ENCODE data around the gene SMYD3. TPM values are rescaled to one million over a fixed set of nuclear protein-coding genes. Genes with fewer than 3 reads are reported as not detected.

The SMYD3 gene
- total RNA-seq, 4 donors from 2014 or later: 10.5 to 36.4 (median 22.5) TPM

GRCh38 chr1:245804696-245805095, 702.4 kb downstream of the SMYD3 start:
- no peak for DNase-seq

GRCh38 chr1:245803666-245804037, 703.4 kb downstream of the SMYD3 start:
- Histone ChIP-seq H3K4me1 (no peaks in the 10 kb centered on the region), H3K27me3 (no peaks in the 10 kb centered on the region), H3K36me3 (no peaks in the 10 kb centered on the region), H3K27ac (no peak overlapping the region), H3K9me3 (no peaks in the 10 kb centered on the region), H3K4me3 (no peak overlapping the region)
- TF ChIP-seq POLR2A (IDR thresholded peaks at IDR 0.05) (no peak), CTCF (IDR thresholded peaks at IDR 0.05) (no peak)
- intact Hi-C loops (cut with DNase I; ENCODE audit: low total_unique reads): no loop called here
- no peak for DNase-seq

More at GRCh38 chr1:245804696-245805095, 702.4 kb downstream of the SMYD3 start:
- H3K9me3 ChIP-seq: no peaks in the 10 kb centered on the region
- no peak overlapping the region for H3K4me3 ChIP-seq
- intact Hi-C loops (cut with DNase I; ENCODE audit: low total_unique reads): no loop called here
- no peaks in the 10 kb centered on the region for H3K36me3 ChIP-seq
- no peak for TF ChIP-seq CTCF (IDR thresholded peaks at IDR 0.05)
- H3K4me1 ChIP-seq: no peaks in the 10 kb centered on the region
- no peaks in the 10 kb centered on the region for H3K27me3 ChIP-seq
- no peak overlapping the region for H3K27ac ChIP-seq

GRCh38 chr1:245802941-245803665, 704.0 kb downstream of the SMYD3 start:
- no peaks in the 10 kb centered on the region for H3K36me3 ChIP-seq
- no peaks in the 10 kb centered on the region for H3K27me3 ChIP-seq
- intact Hi-C loops (cut with DNase I; ENCODE audit: low total_unique reads): no loop called here
- no peak overlapping the region for H3K27ac ChIP-seq
- TF ChIP-seq CTCF (IDR thresholded peaks at IDR 0.05) (no peak), POLR2A (IDR thresholded peaks at IDR 0.05) (no peak)
- H3K4me3 ChIP-seq: no peak overlapping the region
- DNase-seq: no peak
- H3K4me1 ChIP-seq: no peaks in the 10 kb centered on the region
- H3K9me3 ChIP-seq: no peaks in the 10 kb centered on the region

- Histone ChIP-seq H3K36me3 (no peaks in the 10 kb centered on the region), H3K27me3 (no peaks in the 10 kb centered on the region), H3K9me3 (no peaks in the 10 kb centered on the region), H3K27ac (no peak overlapping the region), H3K4me3 (no peak overlapping the region), H3K4me1 (no peaks in the 10 kb centered on the region)
- TF ChIP-seq CTCF (IDR thresholded peaks at IDR 0.05) (no peak), POLR2A (IDR thresholded peaks at IDR 0.05) (no peak)
- DNase-seq: no peak
- intact Hi-C loops (cut with DNase I; ENCODE audit: low total_unique reads): no loop called here
Measured at GRCh38 chr1:245800901-245801605, 706.0 kb downstream of the SMYD3 start.

- TF ChIP-seq POLR2A (IDR thresholded peaks at IDR 0.05) (no peak), CTCF (IDR thresholded peaks at IDR 0.05) (no peak)
- no peaks in the 10 kb centered on the region for H3K27me3 ChIP-seq
- no peaks in the 10 kb centered on the region for H3K9me3 ChIP-seq
- no peak for DNase-seq
- no peaks in the 10 kb centered on the region for H3K4me1 ChIP-seq
- intact Hi-C loops (cut with DNase I; ENCODE audit: low total_unique reads): no loop called here
- no peak overlapping the region for H3K27ac ChIP-seq
- no peak overlapping the region for H3K4me3 ChIP-seq
- no peaks in the 10 kb centered on the region for H3K36me3 ChIP-seq
Measured at GRCh38 chr1:245798349-245798711, 708.7 kb downstream of the SMYD3 start.
